ENCODE measurements around the gene FNDC3B.

- TF ChIP-seq RB1 (IDR thresholded peaks at IDR 0.05; ENCODE audit: low read depth) (no peak), RBBP5 (IDR thresholded peaks at IDR 0.05; ENCODE audit: borderline replicate concordance, insufficient read depth, low read length, poor library complexity, severe bottlenecking) (no peak), MAFK (IDR thresholded peaks at IDR 0.05; ENCODE audit: low read length) (no peak), POLR3A (IDR thresholded peaks at IDR 0.05; ENCODE audit: borderline replicate concordance, extremely low read depth, insufficient read depth, insufficient read length) (no peak), MYC (IDR thresholded peaks at IDR 0.05; ENCODE audit: low read depth, low read length) (no peak), MYC (CRISPR knock-in tag; IDR thresholded peaks at IDR 0.05; ENCODE audit: borderline replicate concordance, low read depth) (no peak), GATA2 (CRISPR knock-in tag; IDR thresholded peaks at IDR 0.05) (no peak), USF2 (CRISPR knock-in tag; IDR thresholded peaks at IDR 0.05) (no peak)
These were observed 102.9 kb downstream of the FNDC3B start for GRCh38 chr3:172142051-172142863.
